Kidney (tissue), 22 donors: ENCODE data around the gene MRPS7. TPM values are rescaled to one million over a fixed set of nuclear protein-coding genes. Genes with fewer than 3 reads are reported as not detected.

Experiments
- DNase-seq, 5 donors: peaks; one replicate each; pipeline ENCODE4 v3.0.0-alpha.2; 2013 to 2020
- FAIRE-seq: peaks from 2 replicates; lab custom pipeline; 2012; peaks lifted over from hg19 to GRCh38; lab: Jason Lieb, UNC
- H3K27ac ChIP-seq, 2 donors: one replicate each; pipeline ENCODE4 v1.7.0; 2013; ENCODE audit warnings: low read depth in 2 of 2, low read length in 2 of 2, inconsistent platforms in 1 of 2
- H3K27me3 ChIP-seq: one replicate; pipeline ENCODE4 v1.7.1; 2013; ENCODE audit warnings: low read length, inconsistent platforms; ENCODE audit not compliant: control insufficient read depth, insufficient read depth
- H3K36me3 ChIP-seq, 3 donors: one replicate each; pipeline versions ENCODE4 v1.7.0 to v1.7.1; 2013; ENCODE audit warnings: low read length in 3 of 3, control low read depth in 1 of 3, inconsistent platforms in 1 of 3; ENCODE audit not compliant: insufficient read depth in 3 of 3, control insufficient read depth in 2 of 3
- H3K4me1 ChIP-seq, 3 donors: one replicate each; pipeline versions ENCODE4 v1.7.0 to v1.7.1; 2013; ENCODE audit warnings: low read length in 3 of 3, inconsistent platforms in 1 of 3, low read depth in 1 of 3; ENCODE audit not compliant: control insufficient read depth in 2 of 3, insufficient read depth in 2 of 3
- H3K4me3 ChIP-seq, 3 donors: one replicate each; pipeline versions ENCODE4 v1.7.0 to v1.8.1; 2013; ENCODE audit warnings: low read length in 3 of 3, control low read depth in 1 of 3, inconsistent platforms in 1 of 3
- H3K9ac ChIP-seq, 3 donors: one replicate each; pipeline versions ENCODE4 v1.7.0 to v1.7.1; 2013; ENCODE audit warnings: low read length in 3 of 3, control low read depth in 1 of 3, inconsistent platforms in 1 of 3
- H3K9me3 ChIP-seq, 3 donors: one replicate each; pipeline versions ENCODE4 v1.7.0 to v1.7.1; 2013; ENCODE audit warnings: low read length in 3 of 3, control low read depth in 1 of 3, inconsistent platforms in 1 of 3; ENCODE audit not compliant: control insufficient read depth in 2 of 3, insufficient read depth in 1 of 3
- CTCF ChIP-seq: IDR thresholded peaks from 3 replicates; pipeline ENCODE4 v1.5.1; 2012; ENCODE audit warnings: mild to moderate bottlenecking, moderate library complexity, borderline replicate concordance; ENCODE audit not compliant: insufficient read depth; ENCODE audit errors: extremely low read depth
- intact Hi-C: fragments of 100-400 bp; cut with DNase I; formaldehyde crosslinking; loops from one replicate; pipeline ENCODE4 v1.11.1; 2022
- long read RNA-seq, 10 donors: library from polyadenylated mRNA in 1 of 10; unstranded in 1 of 10; transcript quantifications; one replicate each; pipeline ENCODE4 v2.0.0 and lab custom pipeline, GENCODE V29; 2021 to 2026
- polyA plus RNA-seq: library from polyadenylated mRNA; stranded (reverse); fragments of 350-450 nt; fragmentation: Illumina TruSeq; extraction: RNeasy Lipid Tissue Mini Kit (QIAGEN cat#74804); gene quantifications from one replicate; pipeline ENCODE4 v1.2.3, GENCODE V29; 2014; ENCODE audit warnings: low read depth, low replicate concordance; ENCODE audit not compliant: insufficient read depth
- total RNA-seq: library from RNA; stranded (reverse); fragmentation: NEBNext Ultra II Directional; extraction: Animal tissue kit (Norgen Biotek cat#: 25700); gene quantifications from one replicate; pipeline ENCODE4 v1.2.1, GENCODE V29; 2021
- donor health status: control.
- donor health status: control.
- donor health status: control.
- donor health status: control.
- donor health status: control.
- donor health status: DM: yes; HTN: yes; CAD: no.
- donor health status: Normal renal cell carcinoma (clear cell type).

The MRPS7 gene
- total RNA-seq: 46.4 TPM
- polyA plus RNA-seq: 134 TPM
- long read RNA-seq, donor 1, transcript MRPS7-201 (5 exons, 1,406 nt): major isoform, 35 of 72 reads
- long read RNA-seq, donor 1, partial matches to known transcripts: 34 of 72 reads
- long read RNA-seq, donor 1, other reads (novel, unspliced or antisense): 0 of 72 reads
- long read RNA-seq, donor 2, transcript MRPS7-203 (4 exons, 1,638 nt): minor isoform, 5 of 73 reads
- long read RNA-seq, donor 2, transcript MRPS7-201 (5 exons, 1,406 nt): major isoform, 38 of 73 reads
- long read RNA-seq, donor 2, partial matches to known transcripts: 30 of 73 reads
- long read RNA-seq, donor 2, other reads (novel, unspliced or antisense): 0 of 73 reads
- long read RNA-seq, donor 3, transcript MRPS7-201 (5 exons, 1,406 nt): major isoform, 43 of 47 reads
- long read RNA-seq, donor 3, partial matches to known transcripts: 0 of 47 reads
- long read RNA-seq, donor 3, other reads (novel, unspliced or antisense): 0 of 47 reads
- long read RNA-seq, donor 4, transcript MRPS7-201 (5 exons, 1,406 nt): major isoform, 33 of 56 reads
- long read RNA-seq, donor 4, partial matches to known transcripts: 19 of 56 reads
- long read RNA-seq, donor 4, other reads (novel, unspliced or antisense): 0 of 56 reads
- long read RNA-seq, donor 5, partial matches to known transcripts: 0 of 4 reads
- long read RNA-seq, donor 5, other reads (novel, unspliced or antisense): 0 of 4 reads
- long read RNA-seq, donor 6, transcript MRPS7-201 (5 exons, 1,406 nt): major isoform, 74 of 111 reads
- long read RNA-seq, donor 6, partial matches to known transcripts: 35 of 111 reads
- long read RNA-seq, donor 6, other reads (novel, unspliced or antisense): 0 of 111 reads
- long read RNA-seq, donor 7, transcript MRPS7-203 (4 exons, 1,638 nt): minor isoform, 8 of 104 reads
- long read RNA-seq, donor 7, transcript MRPS7-201 (5 exons, 1,406 nt): major isoform, 82 of 104 reads
- long read RNA-seq, donor 7, partial matches to known transcripts: 2 of 104 reads
- long read RNA-seq, donor 7, other reads (novel, unspliced or antisense): 12 of 104 reads
- long read RNA-seq, donor 8, transcript MRPS7-201 (5 exons, 1,406 nt): major isoform, 29 of 34 reads
- long read RNA-seq, donor 8, partial matches to known transcripts: 0 of 34 reads
- long read RNA-seq, donor 8, other reads (novel, unspliced or antisense): 0 of 34 reads
- long read RNA-seq, donor 9, transcript MRPS7-201 (5 exons, 1,406 nt): major isoform, 12 of 15 reads
- long read RNA-seq, donor 9, partial matches to known transcripts: 0 of 15 reads
- long read RNA-seq, donor 9, other reads (novel, unspliced or antisense): 0 of 15 reads
- long read RNA-seq, donor 10, transcript MRPS7-201 (5 exons, 1,406 nt): major isoform, 28 of 38 reads
- long read RNA-seq, donor 10, partial matches to known transcripts: 8 of 38 reads
- long read RNA-seq, donor 10, other reads (novel, unspliced or antisense): 0 of 38 reads

- no peaks in the 10 kb centered on the region for H3K27me3 ChIP-seq
- no peaks in the 10 kb centered on the region for H3K9me3 ChIP-seq
- FAIRE-seq: no peak
- intact Hi-C loops: no loop called here
- no peak for TF ChIP-seq CTCF
- DNase-seq: peak; percentile 95 to 98 (median 98)
- H3K9ac ChIP-seq: peak within 1 kb of the TSS; percentile 95 to 100 (median 99)
- H3K36me3 ChIP-seq: peaks cover 6 to 14% (median 14%) of the 10 kb centered on the region in 3 donors
- H3K4me1 ChIP-seq: peaks cover 5 to 21% (median 5%) of the 10 kb centered on the region in 3 donors
- H3K4me3 ChIP-seq: peak within 1 kb of the TSS; percentile 96 to 99 (median 97)
- H3K27ac ChIP-seq: peak within 1 kb of the TSS; percentile 99
These were observed at the start of gene MRPS7, which contains the start of gene GGA3 for GRCh38 chr17:75261336-75262111. MRPS7 (plus strand) TSS chr17:75261879; CDS start chr17:75261901, 22 bp downstream. GGA3 (minus strand) TSS chr17:75261606; CDS start chr17:75261587, 19 bp downstream.

- Histone ChIP-seq H3K4me1 (no peaks in the 10 kb centered on the region), H3K27ac (no peak overlapping the region), H3K36me3 (peaks cover 4 to 42% (median 31%) of the 10 kb centered on the region in 3 donors), H3K9me3 (no peaks in the 10 kb centered on the region), H3K4me3 (no peak overlapping the region), H3K9ac (no peak overlapping the region), H3K27me3 (no peaks in the 10 kb centered on the region)
- FAIRE-seq (no peak), DNase-seq (no peak)
- no peak for TF ChIP-seq CTCF
- intact Hi-C loops: no loop called here
These were observed 43.5 kb upstream of the MRPS7 start for GRCh38 chr17:75218131-75218530.

DNA sequence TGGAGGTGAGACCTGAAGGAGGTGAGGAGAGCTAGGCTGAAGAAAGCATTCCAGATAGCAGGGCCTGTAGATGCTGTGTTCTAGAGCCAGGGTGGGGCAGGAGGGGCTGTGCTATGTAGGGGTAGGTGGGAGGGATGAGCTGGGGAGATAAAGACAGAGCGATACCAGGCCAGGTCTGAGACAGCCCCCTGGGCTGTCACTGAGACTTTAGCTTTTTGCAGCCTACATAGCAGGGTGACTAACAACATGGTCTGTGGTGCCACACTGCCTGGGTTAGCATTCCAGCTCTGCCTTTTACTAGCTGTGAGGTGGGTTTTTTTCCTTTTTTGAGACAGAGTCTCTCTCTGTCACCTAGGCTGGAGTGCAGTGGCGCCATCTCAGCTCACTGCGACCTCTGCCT, 41.9 kb upstream of the MRPS7 start:
- Histone ChIP-seq H3K27ac (no peak overlapping the region), H3K27me3 (no peaks in the 10 kb centered on the region), H3K4me1 (no peaks in the 10 kb centered on the region), H3K9ac (no peak overlapping the region), H3K9me3 (no peaks in the 10 kb centered on the region), H3K36me3 (peaks cover 4 to 38% (median 27%) of the 10 kb centered on the region in 3 donors), H3K4me3 (no peak overlapping the region)
- DNase-seq (no peak), FAIRE-seq (no peak)
- intact Hi-C loops: no loop called here
- no peak for TF ChIP-seq CTCF
